22Rv1 (cell line): ENCODE results near the gene TMPRSS6.

Source experiments
- CTCF ChIP-seq: fragments of 450-650 bp; IDR thresholded peaks from 2 replicates; pipeline ENCODE4 v1.5.1; 2017; ENCODE audit warnings: mild to moderate bottlenecking
- ZFX ChIP-seq: fragments of 450-650 bp; IDR thresholded peaks from 2 replicates; pipeline ENCODE4 v1.6.1; 2017; ENCODE audit warnings: antibody characterized with exemption, borderline replicate concordance

- TF ChIP-seq CTCF (no peak), ZFX (no peak)
Observed at GRCh38 chr22:37018815-37019308, 90.7 kb downstream of the TMPRSS6 start.
